GM21447 (cell line): ENCODE data around the gene YES1.
A peak's percentile ranks its signal among the peaks of the same experiment; 100 is the strongest.
"Not testable (repeated sequence)": the region's sequence is repeated elsewhere in the genome, so short reads cannot be mapped to it uniquely, and the experiment has no call there.

ENCODE experiments used
- ATAC-seq: cut with Tn5 transposase; IDR thresholded peaks from one replicate; pipeline ENCODE4 v1.9.1; 2021; ENCODE audit not compliant: unreplicated experiment

Gene YES1

DNA sequence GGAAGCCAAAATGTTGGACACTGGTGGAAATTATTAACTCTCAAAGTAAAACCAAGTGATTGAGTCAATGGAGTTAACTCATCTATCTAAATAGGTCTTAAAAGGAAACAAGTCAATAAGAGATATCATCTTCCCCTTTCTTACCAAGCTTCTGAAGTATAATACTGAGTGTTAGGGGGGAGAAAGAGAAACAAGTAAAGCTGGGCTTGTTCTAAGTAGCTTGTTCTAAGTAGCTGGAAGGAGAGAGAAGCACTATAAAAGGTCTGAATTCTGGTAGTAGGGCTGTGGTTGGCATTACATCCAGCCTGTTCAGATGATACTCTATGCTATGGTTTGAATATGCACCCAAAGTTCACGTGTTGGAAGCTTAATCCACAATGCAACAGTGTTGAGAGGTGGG is 26.8 kb downstream of the YES1 start:
- no peak for ATAC-seq

GRCh38 chr18:784470-785172 is 27.4 kb downstream of the YES1 start:
- no peak for ATAC-seq

DNA sequence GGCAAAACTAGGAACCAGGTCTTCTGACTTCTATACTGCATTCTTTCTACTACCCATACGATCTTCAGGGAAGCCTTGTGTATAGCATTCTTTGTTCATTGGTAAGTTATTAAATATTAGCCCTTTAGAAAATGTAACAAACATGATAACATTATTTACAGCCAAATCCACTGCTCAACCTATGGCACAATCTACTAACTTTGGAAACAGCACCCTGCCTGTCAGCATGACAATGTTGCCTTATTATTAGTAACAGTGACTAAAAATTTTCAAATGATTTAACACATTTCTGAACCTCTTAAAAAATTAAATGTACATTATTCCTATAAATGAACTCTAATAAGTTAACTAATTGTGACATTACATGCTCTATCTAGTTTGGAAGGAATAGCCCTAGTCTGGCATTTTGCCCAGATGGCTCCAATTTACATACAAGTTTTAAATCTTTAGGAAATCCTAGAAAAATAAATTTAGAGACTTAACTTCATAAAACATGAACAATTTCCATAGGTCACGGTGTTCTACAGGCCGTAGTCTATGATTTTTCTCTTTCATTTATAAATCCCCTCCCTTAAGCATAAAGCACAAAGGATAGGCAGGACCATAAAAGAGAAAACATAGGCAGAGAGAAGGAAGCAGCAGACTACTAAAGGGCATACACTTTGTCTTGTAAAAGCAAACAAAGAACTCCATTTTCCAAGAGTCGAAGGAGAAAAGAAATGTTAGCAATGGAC is 33.7 kb downstream of the YES1 start:
- ATAC-seq = no peak

DNA sequence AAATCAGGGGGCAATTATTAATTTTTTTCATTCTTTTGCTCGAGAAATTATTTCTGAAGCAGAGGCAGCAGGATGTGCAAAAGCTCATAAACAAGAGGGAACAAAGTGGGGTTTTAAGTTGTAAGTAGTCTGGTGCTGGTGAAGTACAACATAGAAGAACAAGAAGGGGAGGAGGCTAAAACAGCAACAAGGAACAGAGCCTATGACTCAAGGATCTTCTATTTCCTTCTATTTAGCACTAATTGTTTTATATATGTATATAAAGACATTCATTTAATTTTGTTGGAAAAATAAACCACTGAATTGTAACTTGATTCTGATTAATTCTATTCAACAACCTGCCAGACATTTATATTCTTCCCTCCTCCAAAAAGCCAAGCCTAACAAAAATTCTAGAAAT is 35.0 kb downstream of the YES1 start:
- ATAC-seq = no peak

DNA sequence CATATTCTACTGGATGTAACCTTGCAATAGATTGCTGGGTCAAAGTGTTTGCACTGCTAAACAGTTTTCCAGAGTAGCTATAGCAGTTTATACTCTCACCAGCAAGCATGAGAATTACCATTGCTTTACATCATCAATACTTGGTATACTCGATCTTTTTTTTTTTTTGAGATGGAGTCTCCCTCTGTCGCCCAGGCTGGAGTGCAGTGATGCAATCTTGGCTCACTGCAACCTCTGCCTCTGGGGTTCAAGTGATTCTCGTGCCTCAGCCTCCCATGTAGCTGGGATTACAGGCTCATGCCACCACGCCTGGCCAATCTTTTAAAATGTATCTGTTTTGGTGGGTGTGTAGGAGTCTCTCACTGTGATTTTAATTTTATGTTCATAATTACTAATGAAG is 36.0 kb downstream of the YES1 start:
- ATAC-seq = not testable (repeated sequence)

GRCh38 chr18:774811-775210 is 37.2 kb downstream of the YES1 start:
- ATAC-seq = no peak

DNA sequence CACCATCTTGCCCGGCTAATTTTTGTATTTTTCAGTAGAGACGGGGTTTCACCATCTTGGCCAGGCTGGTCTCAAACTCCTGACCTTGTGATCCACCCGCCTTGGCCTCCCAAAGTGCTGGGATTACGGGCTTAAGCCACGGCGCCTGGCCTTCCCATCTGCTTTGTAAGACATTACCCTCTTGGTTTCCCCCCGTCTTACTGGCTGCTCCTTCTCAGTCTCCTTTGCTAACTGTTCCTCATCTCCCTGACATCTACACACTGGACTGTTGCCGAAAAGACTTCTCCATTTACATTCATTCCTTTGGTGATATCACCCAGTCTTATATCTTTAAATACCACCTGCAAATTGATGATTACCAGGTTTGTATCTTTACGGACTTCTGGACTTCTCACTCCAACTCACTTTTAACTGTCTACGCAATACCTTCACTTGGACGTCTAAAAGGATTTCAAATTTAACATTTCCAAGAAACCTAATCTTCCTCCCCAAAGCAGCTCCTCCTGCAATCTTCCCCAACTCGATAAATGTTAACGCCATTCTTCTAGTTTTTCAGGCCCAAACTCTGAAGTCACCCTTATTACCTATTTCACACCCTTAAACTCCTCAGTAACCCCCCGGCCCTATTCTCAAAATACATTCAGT is 37.9 kb downstream of the YES1 start:
- ATAC-seq = no peak

- ATAC-seq = no peak
These were observed 41.5 kb downstream of the YES1 start for GRCh38 chr18:770583-770961.

- ATAC-seq = no peak
These were observed 44.1 kb downstream of the YES1 start for GRCh38 chr18:767961-768360.

GRCh38 chr18:767084-767882 is 44.8 kb downstream of the YES1 start:
- ATAC-seq = no peak

DNA sequence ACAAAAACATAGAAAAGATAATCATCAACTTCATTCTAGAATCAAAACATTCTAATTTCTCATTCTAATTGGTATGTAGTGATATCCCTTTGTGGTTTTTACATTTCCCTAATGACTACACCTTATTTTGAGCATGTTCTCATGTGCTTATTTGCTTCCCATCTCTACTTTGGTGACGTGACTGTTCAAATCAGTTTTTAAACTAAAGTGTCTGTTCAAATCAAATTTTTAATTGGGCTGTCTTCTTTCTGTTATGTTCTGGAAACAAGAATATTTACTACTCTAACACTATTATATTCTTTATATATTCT is 45.5 kb downstream of the YES1 start:
- no peak for ATAC-seq

DNA sequence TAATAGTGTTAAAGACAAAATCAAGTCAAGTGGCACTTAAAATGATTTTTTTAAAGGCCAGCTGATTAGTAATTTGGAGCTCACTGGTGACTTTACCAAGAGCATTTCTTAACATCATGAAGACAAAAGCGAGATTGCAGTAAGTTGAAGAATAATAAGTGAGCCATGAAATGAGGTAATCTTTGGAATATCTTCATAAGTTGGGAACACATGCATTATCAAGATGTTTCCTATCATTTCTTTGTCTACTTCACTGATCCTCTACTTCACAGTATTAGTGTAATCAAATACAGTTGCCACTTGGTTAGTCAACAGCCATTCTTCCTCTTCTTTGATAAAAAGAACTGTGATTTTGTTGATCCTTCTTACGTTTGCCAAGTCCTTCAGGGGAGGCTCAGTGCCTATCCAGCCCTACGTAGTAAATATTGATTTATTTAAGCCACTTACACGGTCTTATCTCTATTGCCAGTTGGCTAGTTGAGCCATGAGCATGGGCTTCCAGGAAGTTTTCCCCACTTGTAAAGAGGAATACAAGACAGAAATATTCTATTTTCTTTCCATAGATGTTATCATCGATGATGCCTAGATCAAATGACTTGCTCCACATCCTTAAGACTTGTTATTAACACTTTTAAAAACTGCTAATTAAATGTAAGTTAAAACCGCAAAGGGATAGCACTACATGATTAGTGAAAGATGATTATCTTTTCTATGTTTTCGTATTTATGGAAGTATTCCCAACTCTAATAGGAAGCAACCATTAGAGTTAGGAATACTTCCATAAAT is 46.1 kb downstream of the YES1 start:
- no peak for ATAC-seq

GRCh38 chr18:759864-760263 is 52.2 kb downstream of the YES1 start:
- ATAC-seq = not testable (repeated sequence)

DNA sequence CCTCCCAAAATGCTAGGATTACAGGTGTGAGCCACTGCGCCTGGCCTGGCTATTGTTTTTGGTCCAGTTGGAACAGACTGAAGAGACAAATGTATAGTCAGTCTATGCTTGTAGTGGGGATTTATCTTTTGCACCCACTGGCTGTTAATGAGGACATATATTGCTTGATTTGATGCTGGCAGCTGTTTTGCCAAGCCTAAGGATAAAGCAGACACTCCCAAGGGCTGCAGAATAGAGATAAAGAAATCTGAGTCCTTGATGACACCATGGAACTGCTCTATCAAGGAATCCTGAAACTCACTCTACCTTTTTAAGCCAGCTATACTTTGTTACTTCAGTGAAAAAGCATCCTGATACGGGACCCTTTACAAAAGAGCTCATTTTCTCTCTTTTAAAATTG is 56.5 kb downstream of the YES1 start:
- no peak for ATAC-seq

DNA sequence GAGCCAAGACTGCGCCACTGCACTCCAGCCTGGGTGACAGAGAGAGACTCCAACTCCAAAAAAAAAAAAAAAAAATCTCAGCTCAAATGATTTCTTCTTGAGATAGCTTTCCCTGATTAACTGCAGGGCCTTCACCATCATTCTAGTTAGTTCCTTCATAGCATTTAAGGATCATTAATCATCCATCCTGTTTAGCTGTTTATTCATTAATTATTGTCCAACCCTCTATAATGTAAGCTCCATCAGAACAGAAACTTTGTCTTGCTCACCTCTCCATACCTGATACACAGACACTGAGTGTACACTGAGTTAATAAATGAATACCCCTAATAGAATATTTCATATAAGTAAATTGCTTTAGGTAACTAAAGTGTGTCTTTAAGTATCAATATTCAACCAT is 57.4 kb downstream of the YES1 start:
- ATAC-seq = no peak

DNA sequence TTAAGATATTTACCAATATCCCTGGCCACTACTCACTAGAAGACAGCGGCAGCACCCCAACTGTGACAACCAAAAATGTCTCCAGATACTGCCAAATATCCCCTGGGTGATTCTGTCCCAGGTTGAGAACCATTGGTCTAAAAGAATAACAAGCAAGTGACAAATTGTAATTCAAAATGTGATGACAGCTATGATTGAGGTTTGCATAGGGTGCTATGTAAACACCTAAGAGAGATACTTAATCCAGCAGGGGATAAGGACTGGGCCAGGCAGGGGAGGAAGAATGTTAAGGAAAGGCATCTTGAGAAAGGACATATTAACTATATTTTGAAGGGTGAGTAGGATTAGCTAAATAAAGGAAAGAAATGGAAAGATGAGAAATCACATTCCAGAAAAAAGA is 61.6 kb downstream of the YES1 start:
- no peak for ATAC-seq

GRCh38 chr18:744832-745597 is 67.0 kb downstream of the YES1 start:
- no peak for ATAC-seq

- peak; percentile 89 for ATAC-seq
These were observed 70.0 kb downstream of the YES1 start for GRCh38 chr18:741931-742512.

DNA sequence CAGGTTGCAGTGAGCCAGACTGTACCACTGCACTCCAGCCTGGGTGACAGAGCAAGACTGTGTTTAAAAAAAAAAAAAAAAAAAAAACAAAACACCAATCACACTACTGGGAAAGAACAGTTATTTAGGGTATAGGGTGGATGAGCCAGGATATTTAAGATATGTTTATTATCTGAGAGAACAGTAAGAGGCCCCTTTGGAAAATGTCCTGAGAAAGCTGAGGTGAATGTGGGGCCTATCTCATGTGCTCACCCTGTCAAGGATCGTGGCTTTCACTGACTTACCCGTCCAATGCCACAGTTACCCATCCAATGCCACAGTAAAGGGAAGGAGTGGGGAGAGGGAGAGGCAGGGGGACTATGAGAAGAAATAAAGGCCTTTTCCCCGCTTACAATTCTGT is 79.7 kb downstream of the YES1 start:
- no peak for ATAC-seq

GRCh38 chr18:731185-731584 is 80.9 kb downstream of the YES1 start:
- no peak for ATAC-seq
